GM19023 (cell line): Measurements from ENCODE around the gene SMARCA4.
"Not testable (repeated sequence)": the region's sequence is repeated elsewhere in the genome, so short reads cannot be mapped to it uniquely, and the experiment has no call there.

ENCODE experiments used
- ATAC-seq: cut with Tn5 transposase; IDR thresholded peaks from one replicate; pipeline ENCODE4 v1.9.1; 2021; ENCODE audit warnings: mild to moderate bottlenecking, moderate library complexity; ENCODE audit not compliant: unreplicated experiment

SMARCA4 gene

DNA sequence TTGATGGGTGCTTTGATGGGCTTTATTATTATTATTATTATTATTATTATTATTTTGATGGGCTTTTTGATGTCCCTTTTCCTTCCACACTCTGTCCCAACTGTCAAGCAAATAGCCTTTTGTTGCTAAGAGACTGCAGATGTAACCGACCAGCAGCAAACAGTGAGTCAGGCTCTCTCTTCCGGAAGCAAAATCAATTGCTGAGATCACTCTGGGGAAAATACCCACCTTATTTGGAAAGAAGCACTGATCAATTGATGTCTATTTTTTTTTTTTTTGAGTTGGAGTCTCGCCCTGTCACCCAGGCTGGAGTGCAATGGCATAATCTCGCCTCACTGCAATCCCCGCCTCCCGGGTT is 131.3 kb downstream of the SMARCA4 start:
- ATAC-seq: no peak

DNA sequence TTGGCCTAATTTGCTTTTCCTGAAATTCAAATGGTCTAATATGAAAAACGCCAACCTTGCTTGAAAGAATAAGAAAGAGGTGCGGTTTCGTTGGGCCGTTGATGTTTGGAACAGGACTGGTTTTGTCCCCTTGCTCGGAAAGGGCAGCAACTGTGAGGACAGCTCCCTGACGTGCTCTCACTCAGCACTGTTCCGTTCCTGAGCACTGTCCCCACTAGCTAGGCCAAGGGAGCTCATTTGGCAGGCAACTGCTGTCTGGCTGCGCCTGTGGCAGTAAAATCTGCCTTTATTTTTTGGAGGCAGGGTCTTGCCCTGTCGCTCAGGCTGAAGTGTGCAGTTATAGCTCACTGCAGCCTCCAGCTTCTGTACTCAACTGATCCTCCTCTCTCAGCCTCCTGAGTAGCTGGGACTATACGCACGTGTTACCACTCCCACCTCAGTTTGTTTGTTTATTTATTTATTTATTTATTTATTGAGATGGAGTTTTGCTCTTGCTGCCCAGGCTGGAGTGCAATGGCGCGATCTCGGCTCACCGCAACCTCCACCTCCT is 132.9 kb downstream of the SMARCA4 start:
- ATAC-seq: no peak

DNA sequence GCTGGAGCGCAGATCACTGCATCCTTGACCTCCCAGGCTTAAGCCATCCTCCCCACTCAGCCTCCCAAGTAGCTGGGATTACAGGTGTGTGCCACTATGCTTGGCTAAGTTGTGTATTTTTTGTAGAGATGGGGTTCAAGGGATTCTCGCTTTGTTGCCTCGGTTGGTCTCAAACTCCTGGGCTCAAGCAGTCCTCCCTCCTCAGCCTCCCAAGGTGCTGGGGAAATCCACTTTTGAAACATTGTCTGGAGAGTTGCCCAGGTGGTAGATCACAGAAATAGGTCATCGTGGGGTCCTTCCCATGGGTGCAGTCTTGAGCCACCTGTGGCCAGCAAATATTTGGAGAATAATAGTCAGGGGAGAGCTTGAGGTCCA is 133.7 kb downstream of the SMARCA4 start:
- no peak for ATAC-seq

GRCh38 chr19:11096210-11096841 is 135.5 kb downstream of the SMARCA4 start:
- no peak for ATAC-seq

- ATAC-seq: not testable (repeated sequence)
Observed at GRCh38 chr19:11097367-11097766, 136.5 kb downstream of the SMARCA4 start.

GRCh38 chr19:11098327-11098726 is 137.5 kb downstream of the SMARCA4 start:
- no peak for ATAC-seq

GRCh38 chr19:11098861-11099260 is 138.0 kb downstream of the SMARCA4 start:
- no peak for ATAC-seq

DNA sequence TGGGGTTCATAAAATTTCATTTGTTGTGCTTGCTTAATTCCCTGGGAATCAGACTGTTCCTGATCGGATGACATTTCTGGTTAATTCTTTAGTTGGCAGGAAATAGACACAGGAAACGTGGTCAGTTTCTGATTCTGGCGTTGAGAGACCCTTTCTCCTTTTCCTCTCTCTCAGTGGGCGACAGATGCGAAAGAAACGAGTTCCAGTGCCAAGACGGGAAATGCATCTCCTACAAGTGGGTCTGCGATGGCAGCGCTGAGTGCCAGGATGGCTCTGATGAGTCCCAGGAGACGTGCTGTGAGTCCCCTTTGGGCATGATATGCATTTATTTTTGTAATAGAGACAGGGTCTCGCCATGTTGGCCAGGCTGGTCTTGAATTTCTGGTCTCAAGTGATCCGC is 139.2 kb downstream of the SMARCA4 start:
- ATAC-seq: no peak

DNA sequence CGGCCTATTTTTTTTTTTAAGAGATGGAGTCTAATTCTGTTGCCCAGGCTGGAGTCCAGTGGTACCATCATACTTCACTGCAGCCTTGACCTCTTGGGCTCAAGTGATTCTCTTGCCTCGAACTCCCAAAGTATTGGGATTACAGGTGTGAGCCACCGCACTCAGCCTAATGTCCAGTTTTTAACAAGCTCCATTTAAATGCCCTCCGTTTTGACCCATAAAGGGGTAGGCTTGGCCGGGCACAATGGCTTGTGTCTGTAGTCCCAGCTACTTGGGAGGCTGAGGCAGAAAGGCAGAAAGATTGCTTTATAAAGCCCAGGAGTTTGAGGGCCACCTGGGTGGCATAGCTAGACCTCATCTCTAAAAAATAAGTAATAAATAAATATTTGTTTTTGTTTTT is 140.2 kb downstream of the SMARCA4 start:
- ATAC-seq: no peak

DNA sequence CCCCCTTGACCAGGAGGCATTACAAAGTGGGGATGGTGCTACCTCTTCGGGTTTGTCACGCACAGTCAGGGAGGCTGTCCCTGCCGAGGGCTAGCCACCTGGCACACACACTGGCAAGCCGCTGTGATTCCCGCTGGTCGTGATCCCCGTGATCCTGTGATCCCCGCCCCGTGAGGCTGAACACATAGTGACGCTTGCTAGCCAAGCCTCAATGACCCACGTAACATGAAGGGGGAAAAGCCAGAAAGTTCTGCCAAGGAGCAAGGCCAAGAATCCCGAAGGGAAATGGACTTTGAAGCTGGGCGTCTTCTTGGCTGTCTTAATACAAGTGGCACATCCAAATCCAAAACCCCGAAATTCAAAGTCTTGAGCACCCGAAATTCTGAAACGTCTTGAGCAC is 142.1 kb downstream of the SMARCA4 start:
- no peak for ATAC-seq

DNA sequence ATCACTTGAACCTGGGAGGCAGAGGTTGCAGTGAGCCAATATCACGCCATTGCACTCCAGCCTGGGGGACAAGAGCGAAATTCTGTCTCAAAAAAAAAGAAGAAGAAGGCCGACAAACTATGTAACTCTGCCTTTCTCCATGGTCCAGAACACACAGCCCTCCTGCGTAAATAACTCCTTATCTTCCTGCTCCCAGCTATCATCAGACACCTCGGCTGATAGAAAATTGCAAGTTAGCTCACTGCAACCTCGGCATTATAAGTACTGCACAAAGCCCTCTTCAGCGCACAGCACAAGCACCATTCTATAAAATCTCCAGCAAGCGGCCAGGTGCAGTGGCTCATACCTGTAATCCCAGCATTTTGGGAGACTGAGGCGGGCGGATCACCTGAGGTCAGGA is 142.8 kb downstream of the SMARCA4 start:
- not testable (repeated sequence) for ATAC-seq

- ATAC-seq: no peak
Observed at GRCh38 chr19:11105014-11105636, 144.3 kb downstream of the SMARCA4 start.

GRCh38 chr19:11106477-11106876 is 145.6 kb downstream of the SMARCA4 start:
- no peak for ATAC-seq

GRCh38 chr19:11108746-11109145 is 147.9 kb downstream of the SMARCA4 start:
- no peak for ATAC-seq

GRCh38 chr19:11111117-11111770 is 150.4 kb downstream of the SMARCA4 start:
- ATAC-seq: no peak

- ATAC-seq: no peak
Observed at GRCh38 chr19:11111771-11112144, 150.9 kb downstream of the SMARCA4 start.
